Endodermal cell (in vitro differentiated cells): Measurements from ENCODE around the gene OR2V2. TPM values are rescaled to one million over a fixed set of nuclear protein-coding genes. Genes with fewer than 3 reads are reported as not detected.
A peak's percentile ranks its signal among the peaks of the same experiment; 100 is the strongest.

Source experiments
- DNase-seq: peaks from one replicate; pipeline ENCODE4 v3.0.0-alpha.2; 2017
- H3K27ac ChIP-seq: 2 replicates; pipeline ENCODE4 v1.5.1; 2013; ENCODE audit warnings: mild to moderate bottlenecking, low read depth, low read length, moderate library complexity
- H3K27me3 ChIP-seq: 2 replicates; pipeline ENCODE4 v1.6.1; 2013; ENCODE audit warnings: mild to moderate bottlenecking, low read length, moderate library complexity; ENCODE audit not compliant: insufficient read depth, control insufficient read depth, poor library complexity, severe bottlenecking
- H3K36me3 ChIP-seq: 2 replicates; pipeline ENCODE4 v1.7.0; 2013; ENCODE audit warnings: mild to moderate bottlenecking, low read length, moderate library complexity; ENCODE audit not compliant: control insufficient read depth, insufficient read depth
- H3K4me1 ChIP-seq: one replicate; pipeline ENCODE4 v1.7.0; 2013; ENCODE audit warnings: low read length; ENCODE audit not compliant: control insufficient read depth, insufficient read depth
- H3K4me3 ChIP-seq: 2 replicates; pipeline ENCODE4 v1.5.1; 2013; ENCODE audit warnings: mild to moderate bottlenecking, low read length, moderate library complexity
- H3K9ac ChIP-seq: 2 replicates; pipeline ENCODE4 v1.6.1; 2013; ENCODE audit warnings: mild to moderate bottlenecking, low read length, moderate library complexity; ENCODE audit not compliant: poor library complexity, severe bottlenecking; ENCODE audit errors: extremely low read depth
- H3K9me3 ChIP-seq: 2 replicates; pipeline ENCODE4 v1.6.1; 2013; ENCODE audit warnings: mild to moderate bottlenecking, low read length, moderate library complexity; ENCODE audit not compliant: control insufficient read depth
- H3K27ac Mint-ChIP-seq: 2 replicates; pipeline ENCODE4 v1.8.0; 2020; ENCODE audit warnings: mixed read lengths
- H3K27me3 Mint-ChIP-seq: 2 replicates; pipeline ENCODE4 v1.8.0; 2021; ENCODE audit warnings: mild to moderate bottlenecking, mixed read lengths; ENCODE audit not compliant: insufficient read depth
- H3K36me3 Mint-ChIP-seq: 2 replicates; pipeline ENCODE4 v1.8.0; 2020; ENCODE audit warnings: low read depth, mixed read lengths
- H3K4me1 Mint-ChIP-seq: 2 replicates; pipeline ENCODE4 v1.8.0; 2020; ENCODE audit warnings: mixed read lengths
- H3K4me3 Mint-ChIP-seq: 2 replicates; pipeline ENCODE4 v1.8.0; 2020; ENCODE audit warnings: mild to moderate bottlenecking, moderate library complexity, mixed read lengths
- H3K9me3 Mint-ChIP-seq: 2 replicates; pipeline ENCODE4 v1.8.0; 2020; ENCODE audit warnings: mild to moderate bottlenecking, mixed read lengths
- WGBS, 2 experiments: methylation state at CpG; one replicate each; pipeline versions ENCODE4 v1.1.5 to v1.1.7; 2013; ENCODE audit warnings: missing lambda C conversion rate in 2 of 2, mixed read lengths in 1 of 2; ENCODE audit not compliant: insufficient coverage in 1 of 2, insufficient read length in 1 of 2; 5-methylcytosine and 5-hydroxymethylcytosine counted together
- total RNA-seq, 2 donors: library from RNA; stranded (reverse); fragmentation: NEBNext Ultra II Directional in 1 of 2; extraction: Animal tissue kit (Norgen Biotek cat#: 25700) in 1 of 2; gene quantifications; 2 replicates in 1 of 2; 3 replicates in 1 of 2; pipeline ENCODE4 v1.2.1, GENCODE V29; 2021
- TF ChIP-seq, protein P1 (sequence below): fragments of 200-600 bp; sonication (generic); conservative IDR thresholded peaks from 2 replicates; pipeline ENCODE4 v1.5.0; 2021; ENCODE audit warnings: antibody characterized with exemption, mild to moderate bottlenecking

Gene OR2V2
- total RNA-seq, 2 donors from 2014 or later: not detected

- peak; percentile 81 for DNase-seq
- H3K9me3 ChIP-seq: no peaks in the 10 kb centered on the region
- H3K27ac ChIP-seq: no peak within 1 kb of the TSS
- peaks cover 65% of the 10 kb centered on the region for H3K27me3 Mint-ChIP-seq
- H3K9ac ChIP-seq: peak within 1 kb of the TSS; percentile 1
- no peaks in the 10 kb centered on the region for H3K36me3 ChIP-seq
- H3K27me3 ChIP-seq: peaks cover 63% of the 10 kb centered on the region
- TF ChIP-seq, protein P1, sequence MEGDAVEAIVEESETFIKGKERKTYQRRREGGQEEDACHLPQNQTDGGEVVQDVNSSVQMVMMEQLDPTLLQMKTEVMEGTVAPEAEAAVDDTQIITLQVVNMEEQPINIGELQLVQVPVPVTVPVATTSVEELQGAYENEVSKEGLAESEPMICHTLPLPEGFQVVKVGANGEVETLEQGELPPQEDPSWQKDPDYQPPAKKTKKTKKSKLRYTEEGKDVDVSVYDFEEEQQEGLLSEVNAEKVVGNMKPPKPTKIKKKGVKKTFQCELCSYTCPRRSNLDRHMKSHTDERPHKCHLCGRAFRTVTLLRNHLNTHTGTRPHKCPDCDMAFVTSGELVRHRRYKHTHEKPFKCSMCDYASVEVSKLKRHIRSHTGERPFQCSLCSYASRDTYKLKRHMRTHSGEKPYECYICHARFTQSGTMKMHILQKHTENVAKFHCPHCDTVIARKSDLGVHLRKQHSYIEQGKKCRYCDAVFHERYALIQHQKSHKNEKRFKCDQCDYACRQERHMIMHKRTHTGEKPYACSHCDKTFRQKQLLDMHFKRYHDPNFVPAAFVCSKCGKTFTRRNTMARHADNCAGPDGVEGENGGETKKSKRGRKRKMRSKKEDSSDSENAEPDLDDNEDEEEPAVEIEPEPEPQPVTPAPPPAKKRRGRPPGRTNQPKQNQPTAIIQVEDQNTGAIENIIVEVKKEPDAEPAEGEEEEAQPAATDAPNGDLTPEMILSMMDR: no peak
- H3K4me1 ChIP-seq: no peaks in the 10 kb centered on the region
- peak within 1 kb of the TSS; percentile 98 for H3K4me3 ChIP-seq
- 1 to 4% methylated on average over 21 to 94 of the region's 94 CpGs for WGBS, 2 experiments
- H3K4me3 Mint-ChIP-seq: peak within 1 kb of the TSS; percentile 87
- H3K36me3 Mint-ChIP-seq: no peaks in the 10 kb centered on the region
- no peak within 1 kb of the TSS for H3K27ac Mint-ChIP-seq
- H3K9me3 Mint-ChIP-seq: no peaks in the 10 kb centered on the region
- peaks cover 6% of the 10 kb centered on the region for H3K4me1 Mint-ChIP-seq
Measured at GRCh38 chr5:181204826-181205760, 57.7 kb downstream of the OR2V2 start, which contains the start of gene TRIM7. TRIM7 (minus strand) TSS chr5:181205196; CDS start chr5:181205110, 86 bp downstream.

DNA sequence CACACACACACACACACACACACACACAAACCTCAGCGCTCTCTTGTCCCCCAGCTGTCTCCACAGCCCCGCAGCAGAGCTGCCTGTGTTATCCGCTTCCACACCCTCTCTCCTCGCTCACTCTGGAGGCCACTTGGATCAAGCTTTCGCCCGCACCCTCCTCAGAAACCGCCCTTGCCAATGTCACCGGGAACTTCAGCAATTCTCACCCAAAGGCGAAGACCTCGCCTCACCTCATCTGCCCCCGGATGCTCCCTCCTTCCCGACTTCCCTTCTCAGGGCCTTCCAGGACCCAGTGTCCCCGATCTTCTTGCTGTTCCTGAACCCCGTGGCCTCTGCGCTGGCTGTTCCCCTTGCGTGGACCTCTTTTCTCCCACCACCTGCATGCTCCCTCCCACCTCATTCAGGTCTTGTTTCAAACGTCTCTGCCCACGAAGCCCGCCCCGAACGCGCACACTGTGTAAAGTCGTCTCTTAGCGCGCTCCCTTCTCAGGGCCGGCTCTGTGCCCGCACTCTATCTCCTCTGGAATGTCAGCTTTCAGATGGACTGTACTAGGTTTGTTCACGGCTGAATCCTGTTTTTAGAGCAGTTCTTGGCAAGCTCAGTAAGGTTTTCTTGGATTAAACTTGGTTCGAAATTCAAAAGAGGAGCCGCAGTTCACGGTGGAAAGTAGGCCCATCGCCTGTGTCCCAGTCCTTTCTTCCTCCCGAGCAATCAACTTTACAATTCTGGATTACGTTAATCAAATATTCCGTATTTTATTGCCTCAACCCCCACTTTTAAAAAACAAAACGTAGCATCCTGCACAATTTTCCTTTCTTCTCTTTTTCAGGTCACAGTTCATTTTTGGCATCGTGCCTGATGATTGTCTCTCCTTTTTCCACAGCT lies 58.6 kb downstream of the OR2V2 start:
- Histone ChIP-seq H3K9me3 (no peaks in the 10 kb centered on the region), H3K27me3 (peaks cover 53% of the 10 kb centered on the region), H3K36me3 (no peaks in the 10 kb centered on the region), H3K27ac (no peak overlapping the region), H3K4me1 (no peaks in the 10 kb centered on the region), H3K9ac (peak overlapping the region; percentile 1), H3K4me3 (peak overlapping the region; percentile 98)
- peaks cover 56% of the 10 kb centered on the region for H3K27me3 Mint-ChIP-seq
- H3K4me3 Mint-ChIP-seq: peak overlapping the region; percentile 87
- no peak for DNase-seq
- H3K27ac Mint-ChIP-seq: peak overlapping the region; percentile 87
- WGBS, 2 experiments: 1 to 3% methylated on average over 32 to 37 of the region's 37 CpGs
- H3K4me1 Mint-ChIP-seq: peaks cover 6% of the 10 kb centered on the region
- no peaks in the 10 kb centered on the region for H3K9me3 Mint-ChIP-seq
- H3K36me3 Mint-ChIP-seq: no peaks in the 10 kb centered on the region
- TF ChIP-seq, protein P1: no peak

DNA sequence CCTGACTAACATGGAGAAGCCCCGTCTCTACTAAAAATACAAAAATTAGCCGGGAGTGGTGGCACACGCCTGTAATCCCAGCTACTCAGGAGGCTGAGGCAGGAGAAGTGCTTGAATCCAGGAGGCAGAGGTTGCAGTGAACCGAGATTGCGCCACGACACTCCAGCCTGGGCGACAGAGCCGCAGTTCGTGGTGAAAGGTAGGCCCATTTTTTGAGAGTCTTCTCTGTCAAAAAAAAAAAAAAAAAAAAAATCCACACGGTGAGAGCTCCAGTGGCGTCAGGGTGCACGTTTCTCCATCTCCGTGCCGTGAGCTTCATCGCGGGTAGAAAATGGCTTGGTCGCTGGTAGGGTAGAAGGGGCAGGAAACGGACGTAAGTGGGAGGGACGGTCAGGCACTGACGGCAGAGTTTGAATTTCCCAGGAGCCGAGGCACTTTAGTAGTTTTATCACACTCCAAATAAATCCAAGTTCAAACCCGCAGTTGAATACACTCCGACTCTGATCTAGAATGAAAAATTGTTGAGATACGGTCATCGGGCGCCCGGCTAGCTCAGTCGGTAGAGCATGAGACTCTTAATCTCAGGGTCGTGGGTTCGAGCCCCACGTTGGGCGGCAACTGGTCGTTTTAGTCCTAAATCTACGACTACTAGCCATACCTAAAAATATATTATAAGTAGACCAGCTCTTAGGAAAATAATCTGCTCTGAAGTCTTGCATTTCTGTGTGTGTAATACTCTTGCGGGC lies 60.0 kb downstream of the OR2V2 start:
- H3K27me3 ChIP-seq: peaks cover 47% of the 10 kb centered on the region
- peak overlapping the region; percentile 98 for H3K4me3 ChIP-seq
- Mint-ChIP-seq H3K9me3 (no peaks in the 10 kb centered on the region), H3K27ac (peak overlapping the region; percentile 87), H3K27me3 (peaks cover 44% of the 10 kb centered on the region), H3K4me3 (peak overlapping the region; percentile 87), H3K36me3 (no peaks in the 10 kb centered on the region), H3K4me1 (peaks cover 6% of the 10 kb centered on the region)
- peak overlapping the region; percentile 82 for H3K9ac ChIP-seq
- H3K4me1 ChIP-seq: no peaks in the 10 kb centered on the region
- no peak overlapping the region for H3K27ac ChIP-seq
- peak; percentile 94 for DNase-seq
- TF ChIP-seq, protein P1: no peak
- no peaks in the 10 kb centered on the region for H3K9me3 ChIP-seq
- WGBS, 2 experiments: 0 to 2% methylated on average over 15 to 36 of the region's 36 CpGs
- H3K36me3 ChIP-seq: no peaks in the 10 kb centered on the region
